Measurements from ENCODE around the gene SMC2. TPM values are rescaled to one million over a fixed set of nuclear protein-coding genes. Genes with fewer than 3 reads are reported as not detected.

Gene SMC2
- total RNA-seq, 1 donor, result 70.3 TPM

DNA sequence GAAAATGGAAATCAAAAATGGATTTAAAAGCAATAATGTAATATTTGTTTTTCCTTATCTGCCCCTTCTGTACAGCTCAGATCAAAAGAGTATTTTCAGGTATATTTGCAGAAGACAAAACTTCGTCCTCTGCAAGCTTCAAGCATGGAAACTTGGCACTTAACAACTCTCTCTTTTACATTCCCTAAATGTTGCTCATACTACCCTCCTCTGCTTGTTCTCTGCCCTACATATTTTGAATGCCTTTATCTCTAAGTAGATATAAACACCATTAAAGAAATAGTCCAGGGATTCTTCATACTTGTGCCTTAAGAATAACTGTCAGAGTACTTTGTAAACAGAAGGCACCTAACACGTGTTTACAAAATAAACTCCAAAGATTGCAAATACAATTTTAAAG, 19.2 kb upstream of the SMC2 start:
- DNase-seq (ENCODE audit: low read depth), result peak; percentile 86
- TF ChIP-seq, protein P1, sequence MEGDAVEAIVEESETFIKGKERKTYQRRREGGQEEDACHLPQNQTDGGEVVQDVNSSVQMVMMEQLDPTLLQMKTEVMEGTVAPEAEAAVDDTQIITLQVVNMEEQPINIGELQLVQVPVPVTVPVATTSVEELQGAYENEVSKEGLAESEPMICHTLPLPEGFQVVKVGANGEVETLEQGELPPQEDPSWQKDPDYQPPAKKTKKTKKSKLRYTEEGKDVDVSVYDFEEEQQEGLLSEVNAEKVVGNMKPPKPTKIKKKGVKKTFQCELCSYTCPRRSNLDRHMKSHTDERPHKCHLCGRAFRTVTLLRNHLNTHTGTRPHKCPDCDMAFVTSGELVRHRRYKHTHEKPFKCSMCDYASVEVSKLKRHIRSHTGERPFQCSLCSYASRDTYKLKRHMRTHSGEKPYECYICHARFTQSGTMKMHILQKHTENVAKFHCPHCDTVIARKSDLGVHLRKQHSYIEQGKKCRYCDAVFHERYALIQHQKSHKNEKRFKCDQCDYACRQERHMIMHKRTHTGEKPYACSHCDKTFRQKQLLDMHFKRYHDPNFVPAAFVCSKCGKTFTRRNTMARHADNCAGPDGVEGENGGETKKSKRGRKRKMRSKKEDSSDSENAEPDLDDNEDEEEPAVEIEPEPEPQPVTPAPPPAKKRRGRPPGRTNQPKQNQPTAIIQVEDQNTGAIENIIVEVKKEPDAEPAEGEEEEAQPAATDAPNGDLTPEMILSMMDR (IDR thresholded peaks at IDR 0.05; ENCODE audit: insufficient read depth, low read length), result no peak
- no peak overlapping the region for H3K4me3 ChIP-seq (ENCODE audit: low read depth, low read length)

GRCh38 chr9:104075801-104076753, 18.0 kb upstream of the SMC2 start:
- TF ChIP-seq, protein P1 (IDR thresholded peaks at IDR 0.05; ENCODE audit: insufficient read depth, low read length), result no peak
- peak; percentile 89 for DNase-seq (ENCODE audit: low read depth)
- H3K4me3 ChIP-seq (ENCODE audit: low read depth, low read length), result no peak overlapping the region

DNA sequence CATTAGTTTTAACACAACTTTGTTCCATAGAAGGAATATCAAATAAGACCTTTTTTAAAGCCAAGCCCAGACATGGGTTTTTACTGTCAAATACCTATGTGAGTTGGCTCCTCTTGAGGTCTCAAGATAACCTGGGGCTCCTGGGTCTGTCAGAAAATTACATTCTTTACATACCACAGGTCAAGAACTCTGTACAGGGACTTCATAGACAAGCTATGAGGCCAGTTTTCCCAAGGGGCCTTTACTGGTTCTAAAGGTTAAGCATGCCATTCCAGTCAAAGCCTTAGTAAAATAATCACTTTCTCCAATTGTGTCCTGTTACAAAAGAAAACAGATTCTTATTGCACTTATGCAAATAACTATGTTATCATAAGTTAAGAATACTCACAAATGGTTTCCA, 15.5 kb upstream of the SMC2 start:
- DNase-seq (ENCODE audit: low read depth), result no peak
- TF ChIP-seq, protein P1 (IDR thresholded peaks at IDR 0.05; ENCODE audit: insufficient read depth, low read length), result no peak
- no peak overlapping the region for H3K4me3 ChIP-seq (ENCODE audit: low read depth, low read length)

DNA sequence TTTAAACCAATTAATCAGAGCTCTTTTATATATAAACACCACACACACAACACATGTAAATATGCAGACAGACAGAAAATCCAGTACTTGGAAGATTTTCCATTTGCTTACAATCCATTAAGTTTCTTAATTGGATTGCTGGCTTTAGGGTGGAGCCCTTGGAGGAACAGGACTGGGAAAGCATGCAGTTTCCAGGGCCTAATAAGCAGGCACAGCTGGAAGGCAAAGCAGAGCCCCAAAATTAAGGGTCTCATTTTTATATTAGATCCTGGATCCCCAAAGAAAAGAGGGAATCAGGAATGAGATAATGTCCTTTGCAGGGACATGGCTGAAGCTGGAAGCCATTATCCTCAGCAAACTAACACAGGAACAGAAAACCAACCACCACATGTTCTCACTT, 13.1 kb upstream of the SMC2 start:
- H3K4me3 ChIP-seq (ENCODE audit: low read depth, low read length), result no peak overlapping the region
- TF ChIP-seq, protein P1 (IDR thresholded peaks at IDR 0.05; ENCODE audit: insufficient read depth, low read length), result no peak
- no peak for DNase-seq (ENCODE audit: low read depth)

DNA sequence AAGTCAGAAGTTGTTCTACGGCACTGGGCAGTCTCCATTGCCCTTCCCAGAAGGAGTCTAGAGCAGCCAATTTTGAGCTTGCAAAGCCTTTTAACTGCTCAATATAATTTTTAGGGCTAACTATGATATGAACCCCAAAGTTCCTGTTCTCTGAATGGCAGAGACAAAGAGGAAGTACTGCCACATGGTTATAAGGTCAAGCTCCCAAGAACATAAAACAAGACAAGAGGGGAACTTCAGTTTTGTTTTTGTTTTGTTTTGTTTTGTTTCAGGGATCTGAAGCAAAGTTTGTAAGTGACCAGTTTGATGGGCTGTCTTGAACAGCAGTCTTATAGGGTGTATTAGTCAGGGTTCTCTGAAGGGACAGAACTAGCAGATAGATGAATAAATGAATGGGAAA, 11.9 kb upstream of the SMC2 start:
- TF ChIP-seq, protein P1 (IDR thresholded peaks at IDR 0.05; ENCODE audit: insufficient read depth, low read length), result no peak
- DNase-seq (ENCODE audit: low read depth), result no peak
- H3K4me3 ChIP-seq (ENCODE audit: low read depth, low read length), result no peak overlapping the region

- no peak overlapping the region for H3K4me3 ChIP-seq (ENCODE audit: low read depth, low read length)
- no peak for DNase-seq (ENCODE audit: low read depth)
- TF ChIP-seq, protein P1 (IDR thresholded peaks at IDR 0.05; ENCODE audit: insufficient read depth, low read length), result no peak
Measured at GRCh38 chr9:104085525-104085924, 8.6 kb upstream of the SMC2 start.
